ENCODE results near the gene DTNA.
A peak's percentile ranks its signal among the peaks of the same experiment; 100 is the strongest.
"Not testable (repeated sequence)": the region's sequence is repeated elsewhere in the genome, so short reads cannot be mapped to it uniquely, and the experiment has no call there.

Gene DTNA

GRCh38 chr18:34904994-34905393, 194.9 kb downstream of the DTNA start:
- DNase-seq (ENCODE audit: low spot score) = no peak

- DNase-seq (ENCODE audit: low spot score) = not testable (repeated sequence)
Measured at GRCh38 chr18:34906985-34907384, 196.9 kb downstream of the DTNA start.

- peak; percentile 11 for DNase-seq (ENCODE audit: low spot score)
Measured at GRCh38 chr18:34909637-34910364, 199.7 kb downstream of the DTNA start.

GRCh38 chr18:34911081-34911480, 201.0 kb downstream of the DTNA start:
- DNase-seq (ENCODE audit: low spot score) = no peak

- DNase-seq (ENCODE audit: low spot score) = peak; percentile 54
Measured at GRCh38 chr18:34911661-34912384, 201.7 kb downstream of the DTNA start.

GRCh38 chr18:34913837-34914661, 204.0 kb downstream of the DTNA start:
- DNase-seq (ENCODE audit: low spot score) = no peak

GRCh38 chr18:34915046-34915445, 204.9 kb downstream of the DTNA start:
- no peak for DNase-seq (ENCODE audit: low spot score)

- not testable (repeated sequence) for DNase-seq (ENCODE audit: low spot score)
Measured at GRCh38 chr18:34916539-34916938, 206.4 kb downstream of the DTNA start.

GRCh38 chr18:34918856-34919255, 208.8 kb downstream of the DTNA start:
- no peak for DNase-seq (ENCODE audit: low spot score)

- no peak for DNase-seq (ENCODE audit: low spot score)
Measured at GRCh38 chr18:34921226-34921625, 211.1 kb downstream of the DTNA start.

- no peak for DNase-seq (ENCODE audit: low spot score)
Measured at GRCh38 chr18:34921811-34922385, 211.8 kb downstream of the DTNA start.

GRCh38 chr18:34922594-34922993, 212.5 kb downstream of the DTNA start:
- not testable (repeated sequence) for DNase-seq (ENCODE audit: low spot score)

- no peak for DNase-seq (ENCODE audit: low spot score)
Measured at GRCh38 chr18:34923911-34924310, 213.8 kb downstream of the DTNA start.

- no peak for DNase-seq (ENCODE audit: low spot score)
Measured at GRCh38 chr18:34926683-34927082, 216.6 kb downstream of the DTNA start.

GRCh38 chr18:34928088-34928753, 218.1 kb downstream of the DTNA start:
- no peak for DNase-seq (ENCODE audit: low spot score)

GRCh38 chr18:34928754-34929335, 218.7 kb downstream of the DTNA start:
- DNase-seq (ENCODE audit: low spot score) = no peak

GRCh38 chr18:34929336-34929780, 219.3 kb downstream of the DTNA start:
- DNase-seq (ENCODE audit: low spot score) = peak; percentile 50

- no peak for DNase-seq (ENCODE audit: low spot score)
Measured at GRCh38 chr18:34932363-34932762, 222.3 kb downstream of the DTNA start.

- DNase-seq (ENCODE audit: low spot score) = no peak
Measured at GRCh38 chr18:34932792-34933466, 222.8 kb downstream of the DTNA start.

- DNase-seq (ENCODE audit: low spot score) = no peak
Measured at GRCh38 chr18:34933909-34934661, 224.0 kb downstream of the DTNA start.

All from AG08396 (cell line).